Keratinocyte (primary cell): ENCODE data around the gene P2RX1. TPM values are rescaled to one million over a fixed set of nuclear protein-coding genes. Genes with fewer than 3 reads are reported as not detected.

Experiments
- DNase-seq: peaks from one replicate; pipeline ENCODE4 v3.0.0-alpha.2; 2011; ENCODE audit warnings: low read depth, missing footprints, low spot score
- FAIRE-seq: peaks from 2 replicates; lab custom pipeline; 2011; peaks lifted over from hg19 to GRCh38; lab: Jason Lieb, UNC
- H2AFZ ChIP-seq: 2 replicates; pipeline ENCODE4 v1.6.0; 2012; ENCODE audit warnings: low read length, control low read depth, inconsistent platforms; ENCODE audit not compliant: control insufficient read depth
- H3K27ac ChIP-seq: 2 replicates; pipeline ENCODE4 v1.5.1; 2011; ENCODE audit warnings: low read length; ENCODE audit not compliant: control insufficient read depth, insufficient read depth
- H3K27me3 ChIP-seq: 3 replicates; pipeline ENCODE4 v1.6.0; 2011; ENCODE audit warnings: low read length; ENCODE audit not compliant: control insufficient read depth, insufficient read depth; ENCODE audit errors: extremely low read depth
- H3K36me3 ChIP-seq, 2 experiments: 2 replicates in 1 of 2; 3 replicates in 1 of 2; pipeline ENCODE4 v1.5.1; 2011; ENCODE audit warnings: low read length in 2 of 2, mild to moderate bottlenecking in 1 of 2; ENCODE audit not compliant: control insufficient read depth in 2 of 2, insufficient read depth in 2 of 2; ENCODE audit errors: extremely low read depth in 1 of 2
- H3K4me1 ChIP-seq: 3 replicates; pipeline ENCODE4 v1.5.1; 2011; ENCODE audit warnings: low read length; ENCODE audit not compliant: control insufficient read depth, insufficient read depth; ENCODE audit errors: extremely low read depth
- H3K4me2 ChIP-seq: 3 replicates; pipeline ENCODE4 v1.6.0; 2011; ENCODE audit warnings: low read depth, low read length; ENCODE audit not compliant: control insufficient read depth, insufficient read depth; ENCODE audit errors: extremely low read depth
- H3K4me3 ChIP-seq, 3 experiments: fragments of 200-600 bp in 1 of 3; sonication (generic) in 1 of 3; 2 replicates in 2 of 3; 3 replicates in 1 of 3; pipeline ENCODE4 v1.5.1; 2011 to 2016; ENCODE audit warnings: low read length in 3 of 3, mild to moderate bottlenecking in 3 of 3, control low read depth in 2 of 3, inconsistent platforms in 1 of 3, low read depth in 1 of 3, mixed read lengths in 1 of 3, mixed run types in 1 of 3, moderate library complexity in 1 of 3; ENCODE audit not compliant: control insufficient read depth in 2 of 3, insufficient read depth in 2 of 3; ENCODE audit errors: extremely low read depth in 1 of 3
- H3K79me2 ChIP-seq: 2 replicates; pipeline ENCODE4 v1.6.0; 2012; ENCODE audit warnings: low read length; ENCODE audit not compliant: control insufficient read depth, insufficient read depth
- H3K9ac ChIP-seq: 3 replicates; pipeline ENCODE4 v1.6.0; 2011; ENCODE audit warnings: low read length; ENCODE audit not compliant: control insufficient read depth, insufficient read depth; ENCODE audit errors: extremely low read depth
- H3K9me1 ChIP-seq: 3 replicates; pipeline ENCODE4 v1.6.0; 2011; ENCODE audit warnings: low read length; ENCODE audit not compliant: control insufficient read depth, insufficient read depth; ENCODE audit errors: extremely low read depth
- H3K9me3 ChIP-seq: 2 replicates; pipeline ENCODE4 v1.5.1; 2012; ENCODE audit warnings: low read depth, low read length; ENCODE audit not compliant: control insufficient read depth
- H4K20me1 ChIP-seq: 3 replicates; pipeline ENCODE4 v1.6.0; 2011; ENCODE audit warnings: low read length; ENCODE audit not compliant: control insufficient read depth, insufficient read depth; ENCODE audit errors: extremely low read depth
- EZH2 ChIP-seq: IDR thresholded peaks from one replicate; pipeline ENCODE4 v1.6.1; 2012; ENCODE audit warnings: inconsistent platforms, mild to moderate bottlenecking, low read length, moderate library complexity
- dilution Hi-C: fragments of 300-500 bp; cut with MboI; formaldehyde crosslinking; loops from one replicate; pipeline ENCODE4 v1.7.0; 2020; ENCODE audit warnings: low sequenced_read_pairs; ENCODE audit not compliant: extremely low pct_ligation_motif_present
- polyA plus RNA-seq, 5 experiments: library from polyadenylated mRNA; depleted of rRNA in 3 of 5; stranded (reverse) in 3 of 5; stranded (forward) in 1 of 5; unstranded in 1 of 5; fragments of >200 nt; gene quantifications; 1 replicate in 1 of 5; 2 replicates in 3 of 5; 3 replicates in 1 of 5; pipeline versions ENCODE4 v1.2.1 to v1.2.3, GENCODE V29; 2011 to 2012; ENCODE audit warnings: missing spikeins in 2 of 5, low read depth in 1 of 5, low replicate concordance in 1 of 5
- TF ChIP-seq, protein P1 (sequence below), 3 experiments: IDR thresholded peaks in 1 of 3; conservative IDR thresholded peaks in 1 of 3; optimal IDR thresholded peaks in 1 of 3; 2 replicates in 2 of 3; 3 replicates in 1 of 3; pipeline versions ENCODE3 to v1.5.1; 2011; ENCODE audit warnings: low read length in 3 of 3, mild to moderate bottlenecking in 3 of 3, moderate library complexity in 2 of 3, control low read depth in 1 of 3, inconsistent platforms in 1 of 3; ENCODE audit not compliant: insufficient read depth in 2 of 3; ENCODE audit errors: extremely low read depth in 1 of 3

Gene P2RX1
- polyA plus RNA-seq, 1 donor (not counting 4 experiments of a cell fraction or from before 2014, with no cell fraction given), result not detected

DNA sequence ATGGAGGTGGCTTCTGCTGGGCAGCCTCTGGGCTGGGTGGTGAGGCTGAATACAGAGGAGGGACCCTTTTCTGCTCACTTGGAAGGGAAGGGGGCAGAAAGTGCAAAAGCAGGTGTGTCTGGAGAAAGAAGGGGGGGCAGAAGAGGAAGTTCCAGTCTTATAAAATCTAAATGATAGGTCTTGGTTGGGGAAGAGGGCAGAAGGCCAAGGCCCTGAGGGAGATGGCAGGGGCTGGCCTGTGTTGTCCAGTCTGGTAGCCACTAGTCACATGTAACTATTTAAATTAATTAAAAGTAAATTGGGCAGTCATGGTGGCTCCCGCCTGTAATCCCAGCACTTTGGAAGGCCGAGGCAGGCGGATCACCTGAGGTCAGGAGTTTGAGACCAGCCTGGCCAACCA lies 20.9 kb downstream of the P2RX1 start:
- TF ChIP-seq, protein P1, sequence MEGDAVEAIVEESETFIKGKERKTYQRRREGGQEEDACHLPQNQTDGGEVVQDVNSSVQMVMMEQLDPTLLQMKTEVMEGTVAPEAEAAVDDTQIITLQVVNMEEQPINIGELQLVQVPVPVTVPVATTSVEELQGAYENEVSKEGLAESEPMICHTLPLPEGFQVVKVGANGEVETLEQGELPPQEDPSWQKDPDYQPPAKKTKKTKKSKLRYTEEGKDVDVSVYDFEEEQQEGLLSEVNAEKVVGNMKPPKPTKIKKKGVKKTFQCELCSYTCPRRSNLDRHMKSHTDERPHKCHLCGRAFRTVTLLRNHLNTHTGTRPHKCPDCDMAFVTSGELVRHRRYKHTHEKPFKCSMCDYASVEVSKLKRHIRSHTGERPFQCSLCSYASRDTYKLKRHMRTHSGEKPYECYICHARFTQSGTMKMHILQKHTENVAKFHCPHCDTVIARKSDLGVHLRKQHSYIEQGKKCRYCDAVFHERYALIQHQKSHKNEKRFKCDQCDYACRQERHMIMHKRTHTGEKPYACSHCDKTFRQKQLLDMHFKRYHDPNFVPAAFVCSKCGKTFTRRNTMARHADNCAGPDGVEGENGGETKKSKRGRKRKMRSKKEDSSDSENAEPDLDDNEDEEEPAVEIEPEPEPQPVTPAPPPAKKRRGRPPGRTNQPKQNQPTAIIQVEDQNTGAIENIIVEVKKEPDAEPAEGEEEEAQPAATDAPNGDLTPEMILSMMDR (optimal IDR thresholded peaks at IDR 0.05 in 1 of 3, IDR thresholded peaks at IDR 0.05 in 1 of 3, conservative IDR thresholded peaks at IDR 0.05 in 1 of 3; ENCODE audit: extremely low read depth in 1 of 3, insufficient read depth in 2 of 3, low read length in 3 of 3), result no peak
- no peak for TF ChIP-seq EZH2
- no peaks in the 10 kb centered on the region for H3K36me3 ChIP-seq
- no peaks in the 10 kb centered on the region for H3K9me3 ChIP-seq
- dilution Hi-C loops, result no loop called here
- no peaks in the 10 kb centered on the region for H3K79me2 ChIP-seq
- no peak overlapping the region for H3K4me2 ChIP-seq
- FAIRE-seq, result no peak
- peaks cover 25% of the 10 kb centered on the region for H3K4me1 ChIP-seq
- no peak overlapping the region for H3K27ac ChIP-seq
- H3K27me3 ChIP-seq, result no peaks in the 10 kb centered on the region
- no peak overlapping the region for H3K9ac ChIP-seq
- no peak for DNase-seq
- H3K4me3 ChIP-seq, result no peak overlapping the region
- H2AFZ ChIP-seq, result no peak overlapping the region
- H4K20me1 ChIP-seq, result no peaks in the 10 kb centered on the region
- H3K9me1 ChIP-seq, result no peaks in the 10 kb centered on the region

DNA sequence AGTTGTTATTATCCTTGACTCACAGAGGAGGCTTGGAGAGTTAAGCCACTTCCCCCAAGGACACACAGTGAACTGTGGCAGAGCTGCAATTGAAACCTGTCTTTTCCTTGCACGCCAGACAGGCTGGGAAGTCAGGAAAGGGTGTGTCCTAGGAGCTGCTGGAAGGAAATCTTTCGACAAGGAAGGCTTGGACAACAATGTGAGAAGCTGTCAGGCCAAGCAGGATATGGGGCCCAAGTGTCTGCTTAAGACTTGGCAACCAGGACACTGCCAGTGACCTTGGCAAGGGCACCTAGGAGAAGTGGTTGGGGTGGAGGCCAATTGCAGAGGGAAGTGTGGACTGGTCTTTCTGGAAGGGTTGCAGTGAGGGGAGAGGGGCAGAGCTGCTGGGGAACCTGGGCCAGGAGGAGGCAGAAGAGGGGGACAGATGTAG lies 21.3 kb downstream of the P2RX1 start:
- H3K4me2 ChIP-seq, result no peak overlapping the region
- DNase-seq (no peak), FAIRE-seq (no peak)
- H3K9me3 ChIP-seq, result no peaks in the 10 kb centered on the region
- H3K9me1 ChIP-seq, result no peaks in the 10 kb centered on the region
- no peaks in the 10 kb centered on the region for H3K27me3 ChIP-seq
- H3K36me3 ChIP-seq, result no peaks in the 10 kb centered on the region
- no peaks in the 10 kb centered on the region for H3K79me2 ChIP-seq
- H3K4me1 ChIP-seq, result peaks cover 29% of the 10 kb centered on the region
- dilution Hi-C loops, result no loop called here
- H3K9ac ChIP-seq, result no peak overlapping the region
- no peak overlapping the region for H3K27ac ChIP-seq
- no peak overlapping the region for H3K4me3 ChIP-seq
- TF ChIP-seq EZH2, result no peak
- TF ChIP-seq, protein P1 (optimal IDR thresholded peaks at IDR 0.05 in 1 of 3, IDR thresholded peaks at IDR 0.05 in 1 of 3, conservative IDR thresholded peaks at IDR 0.05 in 1 of 3; ENCODE audit: extremely low read depth in 1 of 3, insufficient read depth in 2 of 3, low read length in 3 of 3), result no peak
- H2AFZ ChIP-seq, result peak overlapping the region; percentile 7
- no peaks in the 10 kb centered on the region for H4K20me1 ChIP-seq
